Immature natural killer cell (primary cell): ENCODE measurements around the gene F2. TPM values are rescaled to one million over a fixed set of nuclear protein-coding genes. Genes with fewer than 3 reads are reported as not detected.
"Not testable (repeated sequence)": the region's sequence is repeated elsewhere in the genome, so short reads cannot be mapped to it uniquely, and the experiment has no call there.

Experiments used
- DNase-seq, 3 donors: peaks; one replicate each; pipeline ENCODE4 v3.0.0; 2022; ENCODE audit warnings: mixed read lengths in 1 of 3
- H3K27ac Mint-ChIP-seq, 6 donors: one replicate each; pipeline ENCODE4 v1.8.0; 2020; ENCODE audit warnings: mixed read lengths in 6 of 6, mild to moderate bottlenecking in 5 of 6, inconsistent platforms in 4 of 6, moderate library complexity in 3 of 6
- H3K27me3 Mint-ChIP-seq, 3 donors: one replicate each; pipeline ENCODE4 v1.8.0; 2020 to 2021; ENCODE audit warnings: low read depth in 3 of 3, mild to moderate bottlenecking in 3 of 3, mixed read lengths in 3 of 3, moderate library complexity in 3 of 3, inconsistent platforms in 1 of 3
- H3K36me3 Mint-ChIP-seq, 3 donors: one replicate each; pipeline ENCODE4 v1.8.0; 2020; ENCODE audit warnings: mixed read lengths in 3 of 3, inconsistent platforms in 2 of 3, mild to moderate bottlenecking in 2 of 3
- H3K4me1 Mint-ChIP-seq, 2 donors: one replicate each; pipeline ENCODE4 v1.8.0; 2020; ENCODE audit warnings: inconsistent platforms in 2 of 2, mild to moderate bottlenecking in 2 of 2, mixed read lengths in 2 of 2, moderate library complexity in 1 of 2
- H3K4me3 Mint-ChIP-seq, 5 donors: one replicate each; pipeline ENCODE4 v1.8.0; 2020; ENCODE audit warnings: mild to moderate bottlenecking in 5 of 5, mixed read lengths in 5 of 5, inconsistent platforms in 3 of 5, moderate library complexity in 3 of 5
- H3K9me3 Mint-ChIP-seq, 6 donors: one replicate each; pipeline ENCODE4 v1.8.0; 2020; ENCODE audit warnings: mild to moderate bottlenecking in 6 of 6, mixed read lengths in 6 of 6, inconsistent platforms in 4 of 6, moderate library complexity in 3 of 6
- polyA plus RNA-seq, 3 donors: library from polyadenylated mRNA; unstranded; fragments of 300-500 nt; fragmentation: Illumina TruSeq; gene quantifications; one replicate each; pipeline ENCODE4 v1.2.3, GENCODE V29; 2021

Gene F2
- polyA plus RNA-seq, 3 donors from 2014 or later = not detected

GRCh38 chr11:46694607-46695006 is 24.4 kb upstream of the F2 start:
- DNase-seq = no peak
- Mint-ChIP-seq H3K9me3 (no peaks in the 10 kb centered on the region), H3K27me3 (peaks cover 0 to 2% (median 0%) of the 10 kb centered on the region in 3 donors), H3K36me3 (peaks cover 0 to 10% (median 0%) of the 10 kb centered on the region in 3 donors), H3K4me3 (no peak overlapping the region), H3K27ac (peak overlapping the region in 2 of 6 donors; percentile 45 to 80), H3K4me1 (peaks cover 50 to 54% of the 10 kb centered on the region in 2 donors)

GRCh38 chr11:46695345-46696211 is 23.4 kb upstream of the F2 start:
- H3K4me1 Mint-ChIP-seq = peaks cover 54 to 57% of the 10 kb centered on the region in 2 donors
- DNase-seq = no peak
- H3K36me3 Mint-ChIP-seq = peaks cover 0 to 10% (median 0%) of the 10 kb centered on the region in 3 donors
- peaks cover 2 to 7% (median 5%) of the 10 kb centered on the region in 3 donors for H3K27me3 Mint-ChIP-seq
- H3K9me3 Mint-ChIP-seq = no peaks in the 10 kb centered on the region
- no peak overlapping the region for H3K4me3 Mint-ChIP-seq
- H3K27ac Mint-ChIP-seq = peak overlapping the region in 2 of 6 donors; percentile 55 to 77

- peaks cover 2 to 10% (median 6%) of the 10 kb centered on the region in 3 donors for H3K27me3 Mint-ChIP-seq
- H3K9me3 Mint-ChIP-seq = no peaks in the 10 kb centered on the region
- H3K4me3 Mint-ChIP-seq = no peak overlapping the region
- H3K4me1 Mint-ChIP-seq = peaks cover 55 to 61% of the 10 kb centered on the region in 2 donors
- H3K27ac Mint-ChIP-seq = peak overlapping the region in 2 of 6 donors; percentile 39 to 77
- no peak for DNase-seq
- H3K36me3 Mint-ChIP-seq = peaks cover 0 to 10% (median 0%) of the 10 kb centered on the region in 3 donors
These were observed 22.8 kb upstream of the F2 start for GRCh38 chr11:46696212-46696558.

- H3K4me1 Mint-ChIP-seq = peaks cover 64 to 69% of the 10 kb centered on the region in 2 donors
These were observed 21.7 kb upstream of the F2 start for GRCh38 chr11:46697303-46697702.

GRCh38 chr11:46697723-46698122 is 21.3 kb upstream of the F2 start:
- H3K4me3 Mint-ChIP-seq = peak overlapping the region in 4 of 5 donors; percentile 20 to 39 (median 32)
- peaks cover 0 to 10% (median 4%) of the 10 kb centered on the region in 3 donors for H3K36me3 Mint-ChIP-seq
- H3K9me3 Mint-ChIP-seq = no peaks in the 10 kb centered on the region
- no peak for DNase-seq
- peak overlapping the region in 4 of 6 donors; percentile 3 to 59 (median 44) for H3K27ac Mint-ChIP-seq
- peaks cover 2 to 10% (median 6%) of the 10 kb centered on the region in 3 donors for H3K27me3 Mint-ChIP-seq
- peaks cover 68 to 73% of the 10 kb centered on the region in 2 donors for H3K4me1 Mint-ChIP-seq

More at GRCh38 chr11:46697303-46697702, 21.7 kb upstream of the F2 start:
- Mint-ChIP-seq H3K27ac (peak overlapping the region in 4 of 6 donors; percentile 3 to 59 (median 44)), H3K9me3 (no peaks in the 10 kb centered on the region), H3K27me3 (peaks cover 2 to 10% (median 6%) of the 10 kb centered on the region in 3 donors), H3K36me3 (peaks cover 0 to 10% (median 4%) of the 10 kb centered on the region in 3 donors), H3K4me3 (peak overlapping the region in 3 of 5 donors; percentile 31 to 39 (median 34))
- no peak for DNase-seq

- Mint-ChIP-seq H3K9me3 (no peaks in the 10 kb centered on the region), H3K4me1 (peaks cover 74 to 77% of the 10 kb centered on the region in 2 donors), H3K27ac (peak overlapping the region in 4 of 6 donors; percentile 79 to 90 (median 85)), H3K27me3 (peaks cover 2 to 10% (median 6%) of the 10 kb centered on the region in 3 donors), H3K4me3 (peak overlapping the region; percentile 46 to 98 (median 97)), H3K36me3 (peaks cover 0 to 15% (median 8%) of the 10 kb centered on the region in 3 donors)
- no peak for DNase-seq
These were observed 20.4 kb upstream of the F2 start for GRCh38 chr11:46698597-46698996.

- H3K4me3 Mint-ChIP-seq = peak within 1 kb of the TSS; percentile 97 to 99 (median 98)
These were observed 18.6 kb upstream of the F2 start, which contains the start of the genes ARHGAP1 and ZNF408 for GRCh38 chr11:46700241-46701077. ARHGAP1 (minus strand) TSS chr11:46700619; CDS start chr11:46696107, 4,512 bp downstream. ZNF408 (plus strand) TSS chr11:46701031; CDS start chr11:46701048, 17 bp downstream.

GRCh38 chr11:46701078-46701654 is 17.8 kb upstream of the F2 start:
- H3K27me3 Mint-ChIP-seq = peaks cover 2 to 10% (median 6%) of the 10 kb centered on the region in 3 donors
- no peak for DNase-seq
- peak overlapping the region; percentile 97 to 99 (median 98) for H3K4me3 Mint-ChIP-seq
- peaks cover 53 to 54% of the 10 kb centered on the region in 2 donors for H3K4me1 Mint-ChIP-seq
- H3K9me3 Mint-ChIP-seq = no peaks in the 10 kb centered on the region
- H3K36me3 Mint-ChIP-seq = peaks cover 0 to 13% (median 13%) of the 10 kb centered on the region in 3 donors
- H3K27ac Mint-ChIP-seq = peak overlapping the region; percentile 82 to 97 (median 90)

More at GRCh38 chr11:46700241-46701077, 18.6 kb upstream of the F2 start, which contains the start of the genes ARHGAP1 and ZNF408:
- peak within 1 kb of the TSS; percentile 86 to 97 (median 90) for H3K27ac Mint-ChIP-seq
- peaks cover 0 to 9% (median 7%) of the 10 kb centered on the region in 3 donors for H3K36me3 Mint-ChIP-seq
- peaks cover 60 to 61% of the 10 kb centered on the region in 2 donors for H3K4me1 Mint-ChIP-seq
- DNase-seq = peak; percentile 98
- H3K27me3 Mint-ChIP-seq = peaks cover 2 to 10% (median 6%) of the 10 kb centered on the region in 3 donors
- no peaks in the 10 kb centered on the region for H3K9me3 Mint-ChIP-seq

- H3K27ac Mint-ChIP-seq = no peak overlapping the region
- peaks cover 2 to 7% (median 5%) of the 10 kb centered on the region in 3 donors for H3K27me3 Mint-ChIP-seq
- H3K4me1 Mint-ChIP-seq = peaks cover 23 to 31% of the 10 kb centered on the region in 2 donors
- H3K36me3 Mint-ChIP-seq = peaks cover 4 to 33% (median 26%) of the 10 kb centered on the region in 3 donors
- no peak overlapping the region for H3K4me3 Mint-ChIP-seq
- DNase-seq = no peak
- H3K9me3 Mint-ChIP-seq = no peaks in the 10 kb centered on the region
These were observed 13.8 kb upstream of the F2 start for GRCh38 chr11:46705070-46705688.

GRCh38 chr11:46706886-46707285 is 12.1 kb upstream of the F2 start:
- Mint-ChIP-seq H3K27ac (peak overlapping the region in 2 of 6 donors; percentile 31 to 40), H3K9me3 (no peaks in the 10 kb centered on the region), H3K4me1 (peaks cover 8 to 23% of the 10 kb centered on the region in 2 donors), H3K27me3 (no peaks in the 10 kb centered on the region), H3K36me3 (peaks cover 4 to 33% (median 22%) of the 10 kb centered on the region in 3 donors), H3K4me3 (no peak overlapping the region)
- DNase-seq = no peak

GRCh38 chr11:46709351-46709750 is 9.7 kb upstream of the F2 start:
- not testable (repeated sequence) for H3K4me1 Mint-ChIP-seq, H3K4me3 Mint-ChIP-seq, H3K27me3 Mint-ChIP-seq, DNase-seq, H3K9me3 Mint-ChIP-seq
- Mint-ChIP-seq H3K27ac (peak overlapping the region in 1 of 6 donors; percentile 24), H3K36me3 (peaks cover 4 to 27% (median 17%) of the 10 kb centered on the region in 3 donors)

GRCh38 chr11:46710821-46711269 is 8.2 kb upstream of the F2 start:
- H3K36me3 Mint-ChIP-seq = peaks cover 4 to 22% (median 15%) of the 10 kb centered on the region in 3 donors
- H3K4me3 Mint-ChIP-seq = no peak overlapping the region
- DNase-seq = no peak
- H3K4me1 Mint-ChIP-seq = peaks cover 1 to 6% of the 10 kb centered on the region in 2 donors
- H3K9me3 Mint-ChIP-seq = no peaks in the 10 kb centered on the region
- no peaks in the 10 kb centered on the region for H3K27me3 Mint-ChIP-seq
- no peak overlapping the region for H3K27ac Mint-ChIP-seq
